ENCODE results near the gene PLEK2.
"Not testable (repeated sequence)": the region's sequence is repeated elsewhere in the genome, so short reads cannot be mapped to it uniquely, and the experiment has no call there.

PLEK2 gene

DNA sequence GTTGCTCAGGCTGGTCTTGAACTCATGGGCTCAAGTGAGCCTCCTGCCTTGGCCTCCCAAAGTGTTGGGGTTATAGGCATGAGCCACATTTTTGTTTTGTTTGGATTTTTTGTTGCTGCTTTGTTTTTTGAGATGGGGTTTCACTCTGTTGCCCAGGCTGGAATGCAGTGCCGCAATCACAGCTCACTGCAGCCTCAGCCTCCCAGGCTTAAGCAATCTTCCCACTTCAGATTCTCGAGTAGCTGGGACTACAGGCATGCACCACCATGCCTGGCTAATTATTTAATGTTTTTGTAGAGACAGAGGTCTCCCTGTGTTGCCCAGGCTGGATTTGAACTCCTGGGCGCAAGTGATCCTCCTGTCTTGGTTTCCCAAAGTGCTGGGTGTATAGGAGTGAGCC lies 5.7 kb upstream of the PLEK2 start:
- Histone ChIP-seq H3K27ac (no peak overlapping the region), H3K27me3 (ENCODE audit: insufficient read depth, low read depth) (no peaks in the 10 kb centered on the region), H3K9ac (no peak overlapping the region), H4K20me1 (ENCODE audit: insufficient read depth) (no peaks in the 10 kb centered on the region), H2AFZ (ENCODE audit: low read depth) (no peak overlapping the region), H3K79me2 (ENCODE audit: insufficient read depth, low read depth) (no peaks in the 10 kb centered on the region), H3K36me3 (ENCODE audit: insufficient read depth) (no peaks in the 10 kb centered on the region), H3K4me2 (no peak overlapping the region), H3K4me1 (ENCODE audit: low read depth, poor library complexity, severe bottlenecking) (no peaks in the 10 kb centered on the region), H3K4me3 (IDR thresholded peaks at IDR 0.05; ENCODE audit: insufficient read depth, low read depth, low read length) (no peak overlapping the region)
- TF ChIP-seq, protein P1, sequence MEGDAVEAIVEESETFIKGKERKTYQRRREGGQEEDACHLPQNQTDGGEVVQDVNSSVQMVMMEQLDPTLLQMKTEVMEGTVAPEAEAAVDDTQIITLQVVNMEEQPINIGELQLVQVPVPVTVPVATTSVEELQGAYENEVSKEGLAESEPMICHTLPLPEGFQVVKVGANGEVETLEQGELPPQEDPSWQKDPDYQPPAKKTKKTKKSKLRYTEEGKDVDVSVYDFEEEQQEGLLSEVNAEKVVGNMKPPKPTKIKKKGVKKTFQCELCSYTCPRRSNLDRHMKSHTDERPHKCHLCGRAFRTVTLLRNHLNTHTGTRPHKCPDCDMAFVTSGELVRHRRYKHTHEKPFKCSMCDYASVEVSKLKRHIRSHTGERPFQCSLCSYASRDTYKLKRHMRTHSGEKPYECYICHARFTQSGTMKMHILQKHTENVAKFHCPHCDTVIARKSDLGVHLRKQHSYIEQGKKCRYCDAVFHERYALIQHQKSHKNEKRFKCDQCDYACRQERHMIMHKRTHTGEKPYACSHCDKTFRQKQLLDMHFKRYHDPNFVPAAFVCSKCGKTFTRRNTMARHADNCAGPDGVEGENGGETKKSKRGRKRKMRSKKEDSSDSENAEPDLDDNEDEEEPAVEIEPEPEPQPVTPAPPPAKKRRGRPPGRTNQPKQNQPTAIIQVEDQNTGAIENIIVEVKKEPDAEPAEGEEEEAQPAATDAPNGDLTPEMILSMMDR (conservative IDR thresholded peaks at IDR 0.05; ENCODE audit: low read depth, low read length): no peak

DNA sequence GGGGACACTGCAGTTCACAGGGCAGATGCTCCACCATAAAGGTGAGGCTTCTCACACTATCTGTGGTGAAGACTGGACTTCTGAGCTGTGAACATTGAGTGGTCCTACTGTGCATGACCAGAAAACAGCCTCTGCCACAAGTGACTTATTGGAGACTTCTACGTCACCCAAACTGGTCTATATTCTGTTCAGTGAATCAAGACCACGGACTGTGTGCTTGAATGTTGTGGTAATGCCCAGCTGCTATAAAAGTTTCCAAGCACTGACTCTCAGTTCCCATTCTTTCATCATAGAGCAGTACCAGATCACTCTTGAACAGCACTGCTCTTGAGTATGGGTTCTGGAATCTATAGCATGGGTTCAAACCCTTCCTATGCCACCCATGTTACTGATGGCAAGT lies 4.8 kb upstream of the PLEK2 start:
- Histone ChIP-seq H3K79me2 (ENCODE audit: insufficient read depth, low read depth) (no peaks in the 10 kb centered on the region), H3K4me2 (no peak overlapping the region), H3K4me1 (ENCODE audit: low read depth, poor library complexity, severe bottlenecking) (no peaks in the 10 kb centered on the region), H3K4me3 (IDR thresholded peaks at IDR 0.05; ENCODE audit: insufficient read depth, low read depth, low read length) (no peak overlapping the region), H3K27ac (no peak overlapping the region), H3K27me3 (ENCODE audit: insufficient read depth, low read depth) (no peaks in the 10 kb centered on the region), H3K9ac (no peak overlapping the region), H2AFZ (ENCODE audit: low read depth) (no peak overlapping the region), H4K20me1 (ENCODE audit: insufficient read depth) (no peaks in the 10 kb centered on the region), H3K36me3 (ENCODE audit: insufficient read depth) (no peaks in the 10 kb centered on the region)
- TF ChIP-seq, protein P1 (conservative IDR thresholded peaks at IDR 0.05; ENCODE audit: low read depth, low read length): no peak

DNA sequence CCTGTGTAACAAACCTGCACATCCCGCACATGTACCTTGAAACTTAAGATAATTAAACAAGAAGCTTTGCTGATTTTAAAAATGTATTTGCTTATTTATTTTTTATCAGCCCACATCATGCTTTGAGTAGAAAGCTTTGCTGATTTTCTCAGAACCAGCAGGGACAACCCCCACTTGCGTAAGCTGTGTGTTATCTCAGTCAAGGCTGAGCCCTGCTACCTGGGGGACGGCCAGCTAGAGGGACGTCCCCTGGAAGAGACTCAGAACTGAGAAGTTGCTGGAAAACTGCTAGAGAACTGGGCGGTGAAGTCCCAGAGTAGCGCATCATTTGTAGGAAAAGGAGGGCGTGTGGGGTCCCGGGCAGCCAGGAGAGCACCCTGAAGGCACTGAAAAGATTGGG lies 4.1 kb upstream of the PLEK2 start:
- TF ChIP-seq, protein P1 (conservative IDR thresholded peaks at IDR 0.05; ENCODE audit: low read depth, low read length): no peak
- Histone ChIP-seq H3K27me3 (ENCODE audit: insufficient read depth, low read depth) (no peaks in the 10 kb centered on the region), H3K79me2 (ENCODE audit: insufficient read depth, low read depth) (no peaks in the 10 kb centered on the region), H3K4me1 (ENCODE audit: low read depth, poor library complexity, severe bottlenecking) (no peaks in the 10 kb centered on the region), H4K20me1 (ENCODE audit: insufficient read depth) (no peaks in the 10 kb centered on the region), H3K4me2 (no peak overlapping the region), H3K4me3 (IDR thresholded peaks at IDR 0.05; ENCODE audit: insufficient read depth, low read depth, low read length) (no peak overlapping the region), H3K27ac (no peak overlapping the region), H3K36me3 (ENCODE audit: insufficient read depth) (no peaks in the 10 kb centered on the region), H3K9ac (no peak overlapping the region), H2AFZ (ENCODE audit: low read depth) (no peak overlapping the region)

DNA sequence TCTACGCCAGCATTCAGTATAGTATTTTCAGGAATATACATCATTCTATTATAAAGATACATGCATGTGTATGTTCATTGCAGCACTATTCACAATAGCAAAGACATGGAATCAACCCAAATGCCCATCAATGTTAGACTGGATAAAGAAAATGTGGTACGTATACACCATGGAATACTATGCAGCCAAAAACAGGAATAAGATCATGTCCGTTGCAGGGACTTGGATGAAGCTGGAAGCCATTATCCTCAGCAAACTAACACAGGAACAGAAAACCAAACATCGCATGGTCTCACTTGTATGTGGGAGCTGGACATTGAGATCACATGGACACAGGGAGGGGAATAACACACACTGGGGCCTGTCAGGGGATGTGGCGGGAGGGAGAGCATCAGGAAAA lies 3.6 kb upstream of the PLEK2 start:
- H4K20me1 ChIP-seq (ENCODE audit: insufficient read depth); H2AFZ ChIP-seq (ENCODE audit: low read depth); H3K4me1 ChIP-seq (ENCODE audit: low read depth, poor library complexity, severe bottlenecking); H3K36me3 ChIP-seq (ENCODE audit: insufficient read depth); H3K79me2 ChIP-seq (ENCODE audit: insufficient read depth, low read depth); H3K4me2 ChIP-seq; H3K4me3 ChIP-seq (IDR thresholded peaks at IDR 0.05; ENCODE audit: insufficient read depth, low read depth, low read length); H3K27me3 ChIP-seq (ENCODE audit: insufficient read depth, low read depth); H3K9ac ChIP-seq; H3K27ac ChIP-seq: not testable (repeated sequence)

DNA sequence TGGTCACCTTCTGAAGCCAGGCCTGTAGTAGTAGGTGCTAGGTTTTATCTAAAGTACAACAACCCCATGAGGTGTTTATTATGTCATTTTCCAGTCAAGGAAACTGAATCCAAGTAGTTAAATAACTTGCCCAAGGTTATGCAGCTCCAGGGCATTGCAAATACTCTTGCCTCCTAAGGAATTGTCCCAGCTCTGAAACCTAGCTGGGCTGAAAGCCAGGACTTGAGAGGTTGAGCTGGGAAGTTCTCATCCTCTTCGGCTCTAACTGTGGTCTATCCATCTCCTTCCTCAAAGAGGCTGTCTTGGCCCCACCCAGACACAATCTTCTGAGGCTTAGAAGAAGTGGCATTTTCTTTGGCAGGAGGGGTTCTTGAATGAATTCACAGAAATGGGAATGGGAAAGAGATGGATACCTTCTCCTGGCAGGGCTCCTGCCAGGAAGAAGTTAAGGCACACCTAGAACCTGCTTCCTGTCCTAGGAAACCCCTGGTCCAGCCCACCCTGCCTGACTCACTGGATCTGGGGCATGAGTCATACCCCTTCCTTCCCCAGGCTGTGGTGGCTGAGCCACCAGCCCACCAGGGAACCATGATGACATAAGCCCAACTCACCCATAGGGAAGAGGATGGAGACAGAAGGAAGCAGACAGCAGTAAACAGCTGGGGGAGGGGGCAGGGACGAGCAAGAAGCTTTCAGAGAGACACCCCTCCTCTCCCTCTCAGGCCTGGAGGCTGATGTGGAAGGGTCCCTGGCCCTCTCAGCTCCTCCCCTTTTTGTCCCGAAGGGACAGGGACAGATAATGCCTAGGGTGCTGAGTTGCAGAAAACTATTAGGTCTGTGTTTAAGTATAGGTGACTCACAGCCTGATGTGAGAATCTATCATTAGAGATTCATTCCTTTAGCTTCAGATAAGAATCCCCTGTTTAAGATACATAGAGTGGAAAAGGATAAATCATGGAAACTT lies 2.1 kb upstream of the PLEK2 start:
- H3K36me3 ChIP-seq (ENCODE audit: insufficient read depth): no peaks in the 10 kb centered on the region
- no peak overlapping the region for H3K4me3 ChIP-seq (IDR thresholded peaks at IDR 0.05; ENCODE audit: insufficient read depth, low read depth, low read length)
- no peak overlapping the region for H2AFZ ChIP-seq (ENCODE audit: low read depth)
- no peak overlapping the region for H3K27ac ChIP-seq
- no peaks in the 10 kb centered on the region for H4K20me1 ChIP-seq (ENCODE audit: insufficient read depth)
- H3K79me2 ChIP-seq (ENCODE audit: insufficient read depth, low read depth): no peaks in the 10 kb centered on the region
- H3K4me2 ChIP-seq: no peak overlapping the region
- no peaks in the 10 kb centered on the region for H3K27me3 ChIP-seq (ENCODE audit: insufficient read depth, low read depth)
- TF ChIP-seq, protein P1 (conservative IDR thresholded peaks at IDR 0.05; ENCODE audit: low read depth, low read length): no peak
- H3K9ac ChIP-seq: no peak overlapping the region
- H3K4me1 ChIP-seq (ENCODE audit: low read depth, poor library complexity, severe bottlenecking): no peaks in the 10 kb centered on the region

Measured in KMS-11 (cell line).